HL-60 (cell line): ENCODE results near the gene CCDC39.

Source experiments
- DNase-seq, 2 experiments: peaks; one replicate each; pipeline ENCODE4 v3.0.0-alpha.2; 2010 to 2020; ENCODE audit warnings: low read depth in 1 of 2, low spot score in 1 of 2
- H3K27ac ChIP-seq: fragments of 250-450 bp; sonication (Bioruptor Pico); replicated peaks from 2 replicates; pipeline ENCODE4 v1.5.1; 2020; ENCODE audit warnings: mild to moderate bottlenecking, moderate library complexity
- H3K27me3 ChIP-seq: fragments of 250-450 bp; sonication (Bioruptor Pico); 2 replicates; pipeline ENCODE4 v1.5.1; 2021; ENCODE audit warnings: mild to moderate bottlenecking, moderate library complexity; ENCODE audit not compliant: insufficient read depth, poor library complexity, severe bottlenecking
- H3K4me3 ChIP-seq: replicated peaks from 2 replicates; pipeline ENCODE4 v1.5.1; 2011; ENCODE audit warnings: mild to moderate bottlenecking, control low read depth, low read length; ENCODE audit not compliant: insufficient read depth
- GABPA ChIP-seq: IDR thresholded peaks from 2 replicates; pipeline ENCODE4 v1.6.1; 2012; ENCODE audit warnings: low read depth
- POLR2AphosphoS5 ChIP-seq: IDR thresholded peaks from 2 replicates; pipeline ENCODE4 v1.6.1; 2012; ENCODE audit warnings: low read depth
- SPI1 ChIP-seq: IDR thresholded peaks from 2 replicates; pipeline ENCODE4 v1.6.1; 2012; ENCODE audit warnings: low read depth, mild to moderate bottlenecking, borderline replicate concordance
- TF ChIP-seq, protein P1 (sequence below): IDR thresholded peaks from 2 replicates; pipeline ENCODE4 v1.6.1; 2012; ENCODE audit warnings: low read depth; ENCODE audit not compliant: insufficient replicate concordance
- TF ChIP-seq, protein P2 (sequence below): IDR thresholded peaks from one replicate; pipeline ENCODE4 v1.5.1; 2011; ENCODE audit warnings: low read length, control low read depth, inconsistent platforms; ENCODE audit not compliant: insufficient read depth

CCDC39 gene

DNA sequence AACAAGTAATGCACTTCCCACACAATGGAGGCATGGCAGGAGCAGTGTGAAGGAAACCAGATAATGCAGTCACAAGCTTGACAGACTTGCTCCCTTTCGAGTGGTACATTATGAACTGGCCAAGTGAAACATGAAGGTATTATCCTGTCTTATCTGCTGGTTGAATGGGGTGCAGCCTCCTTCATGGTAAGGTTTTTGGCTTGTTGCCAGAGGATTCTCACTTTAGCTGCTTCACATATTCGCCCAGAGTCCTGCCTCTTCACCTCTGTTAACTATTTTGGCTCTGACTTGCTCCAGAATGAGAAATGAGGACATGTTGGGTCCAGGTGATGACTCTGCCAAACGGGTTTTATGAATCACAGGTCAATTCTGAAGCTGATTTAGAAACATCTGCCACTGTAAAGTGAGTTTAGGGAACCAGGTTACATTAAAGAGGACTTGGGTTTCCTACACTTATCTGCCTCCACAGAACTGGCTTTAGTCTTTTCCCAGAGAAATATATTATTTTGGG, 19.5 kb upstream of the CCDC39 start:
- TF ChIP-seq, protein P1, sequence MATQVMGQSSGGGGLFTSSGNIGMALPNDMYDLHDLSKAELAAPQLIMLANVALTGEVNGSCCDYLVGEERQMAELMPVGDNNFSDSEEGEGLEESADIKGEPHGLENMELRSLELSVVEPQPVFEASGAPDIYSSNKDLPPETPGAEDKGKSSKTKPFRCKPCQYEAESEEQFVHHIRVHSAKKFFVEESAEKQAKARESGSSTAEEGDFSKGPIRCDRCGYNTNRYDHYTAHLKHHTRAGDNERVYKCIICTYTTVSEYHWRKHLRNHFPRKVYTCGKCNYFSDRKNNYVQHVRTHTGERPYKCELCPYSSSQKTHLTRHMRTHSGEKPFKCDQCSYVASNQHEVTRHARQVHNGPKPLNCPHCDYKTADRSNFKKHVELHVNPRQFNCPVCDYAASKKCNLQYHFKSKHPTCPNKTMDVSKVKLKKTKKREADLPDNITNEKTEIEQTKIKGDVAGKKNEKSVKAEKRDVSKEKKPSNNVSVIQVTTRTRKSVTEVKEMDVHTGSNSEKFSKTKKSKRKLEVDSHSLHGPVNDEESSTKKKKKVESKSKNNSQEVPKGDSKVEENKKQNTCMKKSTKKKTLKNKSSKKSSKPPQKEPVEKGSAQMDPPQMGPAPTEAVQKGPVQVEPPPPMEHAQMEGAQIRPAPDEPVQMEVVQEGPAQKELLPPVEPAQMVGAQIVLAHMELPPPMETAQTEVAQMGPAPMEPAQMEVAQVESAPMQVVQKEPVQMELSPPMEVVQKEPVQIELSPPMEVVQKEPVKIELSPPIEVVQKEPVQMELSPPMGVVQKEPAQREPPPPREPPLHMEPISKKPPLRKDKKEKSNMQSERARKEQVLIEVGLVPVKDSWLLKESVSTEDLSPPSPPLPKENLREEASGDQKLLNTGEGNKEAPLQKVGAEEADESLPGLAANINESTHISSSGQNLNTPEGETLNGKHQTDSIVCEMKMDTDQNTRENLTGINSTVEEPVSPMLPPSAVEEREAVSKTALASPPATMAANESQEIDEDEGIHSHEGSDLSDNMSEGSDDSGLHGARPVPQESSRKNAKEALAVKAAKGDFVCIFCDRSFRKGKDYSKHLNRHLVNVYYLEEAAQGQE: no peak
- TF ChIP-seq GABPA (no peak), POLR2AphosphoS5 (no peak), SPI1 (no peak)
- TF ChIP-seq, protein P2, sequence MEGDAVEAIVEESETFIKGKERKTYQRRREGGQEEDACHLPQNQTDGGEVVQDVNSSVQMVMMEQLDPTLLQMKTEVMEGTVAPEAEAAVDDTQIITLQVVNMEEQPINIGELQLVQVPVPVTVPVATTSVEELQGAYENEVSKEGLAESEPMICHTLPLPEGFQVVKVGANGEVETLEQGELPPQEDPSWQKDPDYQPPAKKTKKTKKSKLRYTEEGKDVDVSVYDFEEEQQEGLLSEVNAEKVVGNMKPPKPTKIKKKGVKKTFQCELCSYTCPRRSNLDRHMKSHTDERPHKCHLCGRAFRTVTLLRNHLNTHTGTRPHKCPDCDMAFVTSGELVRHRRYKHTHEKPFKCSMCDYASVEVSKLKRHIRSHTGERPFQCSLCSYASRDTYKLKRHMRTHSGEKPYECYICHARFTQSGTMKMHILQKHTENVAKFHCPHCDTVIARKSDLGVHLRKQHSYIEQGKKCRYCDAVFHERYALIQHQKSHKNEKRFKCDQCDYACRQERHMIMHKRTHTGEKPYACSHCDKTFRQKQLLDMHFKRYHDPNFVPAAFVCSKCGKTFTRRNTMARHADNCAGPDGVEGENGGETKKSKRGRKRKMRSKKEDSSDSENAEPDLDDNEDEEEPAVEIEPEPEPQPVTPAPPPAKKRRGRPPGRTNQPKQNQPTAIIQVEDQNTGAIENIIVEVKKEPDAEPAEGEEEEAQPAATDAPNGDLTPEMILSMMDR: no peak
- peaks cover 2% of the 10 kb centered on the region for H3K27me3 ChIP-seq
- DNase-seq: no peak
- no peak overlapping the region for H3K4me3 ChIP-seq
- H3K27ac ChIP-seq: no peak overlapping the region

DNA sequence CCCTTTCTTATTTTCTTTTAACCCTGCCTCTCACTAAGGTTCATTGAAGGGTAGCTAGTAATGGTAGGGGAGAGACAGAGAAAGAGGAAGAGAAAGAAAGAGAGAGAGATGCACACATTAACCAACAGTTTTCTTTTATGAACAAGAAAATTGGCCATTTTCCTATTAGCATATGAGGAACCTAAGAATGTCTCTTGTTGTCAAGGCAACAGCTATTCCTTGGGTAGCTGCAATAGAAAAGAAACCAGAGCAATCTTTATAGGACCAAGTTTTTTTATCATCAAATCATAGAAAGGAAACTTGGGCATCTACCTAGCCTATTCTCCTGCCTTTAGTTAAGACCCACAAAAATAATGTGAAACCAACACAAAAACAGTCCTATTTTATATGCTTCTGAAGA, 15.0 kb upstream of the CCDC39 start:
- TF ChIP-seq, protein P1: no peak
- TF ChIP-seq SPI1 (no peak), POLR2AphosphoS5 (no peak), GABPA (no peak)
- TF ChIP-seq, protein P2: no peak
- H3K4me3 ChIP-seq: no peak overlapping the region
- H3K27ac ChIP-seq: no peak overlapping the region
- no peak for DNase-seq
- H3K27me3 ChIP-seq: peaks cover 2% of the 10 kb centered on the region

DNA sequence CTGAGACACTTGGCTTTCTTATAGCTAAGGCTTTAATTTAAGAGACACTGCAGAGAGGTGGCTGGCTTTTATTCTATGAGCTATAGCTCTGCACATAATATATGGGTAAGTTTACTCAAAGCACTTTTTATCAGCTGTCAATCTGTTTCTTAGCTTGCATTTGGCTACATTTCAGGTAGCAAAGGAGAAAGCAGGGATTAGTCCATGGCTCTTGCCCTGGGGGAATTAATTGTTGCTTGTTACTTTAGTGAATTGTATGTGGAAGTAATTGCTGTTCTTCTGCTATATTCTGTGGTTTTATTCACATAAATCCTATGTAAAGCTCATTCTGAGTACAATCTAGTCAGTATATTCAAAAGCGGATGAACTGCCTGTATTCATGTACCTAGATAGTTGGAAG, 14.4 kb upstream of the CCDC39 start:
- peaks cover 2% of the 10 kb centered on the region for H3K27me3 ChIP-seq
- TF ChIP-seq, protein P1: no peak
- TF ChIP-seq GABPA: no peak
- no peak for TF ChIP-seq POLR2AphosphoS5
- TF ChIP-seq, protein P2: no peak
- no peak for TF ChIP-seq SPI1
- no peak overlapping the region for H3K4me3 ChIP-seq

More for the DNA sequence above, 14.4 kb upstream of the CCDC39 start:
- DNase-seq: no peak
- no peak overlapping the region for H3K27ac ChIP-seq
